ENCODE results near the gene CUL4B.
"Not testable (repeated sequence)": the region's sequence is repeated elsewhere in the genome, so short reads cannot be mapped to it uniquely, and the experiment has no call there.

CUL4B gene

DNA sequence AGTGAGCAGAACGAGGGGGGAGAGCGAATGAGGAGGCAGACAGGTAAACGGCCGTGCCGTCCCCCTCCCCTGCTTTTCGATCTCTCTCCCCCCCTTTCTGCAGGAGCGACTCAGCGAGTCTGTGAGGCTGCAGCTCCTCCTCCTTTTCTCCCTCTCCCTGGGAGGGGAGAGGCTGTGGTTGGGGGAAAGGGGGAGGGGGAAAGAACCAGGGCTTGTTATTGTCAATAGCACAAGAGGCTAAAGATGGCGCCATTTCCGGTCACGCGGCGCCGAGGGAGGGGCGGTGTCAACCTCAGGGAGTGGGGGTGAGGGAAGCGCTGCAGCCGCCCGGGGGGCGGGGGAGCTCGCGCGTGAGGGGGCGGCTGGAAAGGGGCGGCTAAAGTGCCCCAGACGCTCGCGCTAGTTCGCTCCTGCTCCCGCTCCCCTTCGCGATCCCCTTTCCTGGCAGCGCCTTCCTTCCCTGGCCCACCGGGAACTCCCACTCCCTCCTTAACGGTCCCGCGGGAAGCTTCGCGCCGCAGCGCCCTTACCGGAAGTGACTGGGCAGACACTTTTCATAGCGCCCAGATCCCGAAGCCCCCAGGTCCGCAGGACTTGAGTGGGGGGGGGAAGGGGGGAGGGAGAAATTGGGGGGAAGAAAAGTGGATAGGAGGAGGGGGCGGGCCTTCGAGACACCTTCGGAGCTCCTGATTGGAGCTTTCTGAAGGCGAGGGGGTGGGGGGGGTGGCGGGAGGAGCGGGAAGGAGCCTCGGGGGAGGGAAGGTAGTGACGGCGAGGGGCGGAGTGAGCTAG lies at the start of gene CUL4B:
Gene CUL4B (minus strand): TSS at position 121 of the 792 bp plus-strand sequence. CDS start 324 bp downstream, outside the sequence.
- DNase-seq = peak; percentile 92 to 93

DNA sequence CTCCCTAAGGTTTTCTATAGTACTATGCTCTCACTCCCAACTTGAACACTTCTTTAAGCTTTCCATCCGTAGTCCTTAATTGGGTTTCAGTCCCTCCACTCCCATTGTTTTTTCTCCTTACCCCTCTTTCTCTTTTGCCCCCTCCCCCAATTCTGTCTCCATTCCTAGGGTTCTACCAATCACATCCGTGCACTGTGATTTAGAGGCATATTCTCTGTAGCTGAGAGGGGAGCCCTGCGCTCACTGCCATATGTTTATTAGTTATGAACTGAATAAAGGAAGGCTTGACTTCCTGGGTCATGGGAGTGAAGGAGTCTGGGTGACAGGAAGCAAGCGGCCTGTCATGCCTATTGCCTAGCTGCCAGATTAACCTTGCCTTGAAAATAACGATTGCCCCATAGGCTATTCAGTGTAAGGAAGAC lies 43.6 kb upstream of the CUL4B start:
- peak; percentile 38 to 60 for DNase-seq

DNA sequence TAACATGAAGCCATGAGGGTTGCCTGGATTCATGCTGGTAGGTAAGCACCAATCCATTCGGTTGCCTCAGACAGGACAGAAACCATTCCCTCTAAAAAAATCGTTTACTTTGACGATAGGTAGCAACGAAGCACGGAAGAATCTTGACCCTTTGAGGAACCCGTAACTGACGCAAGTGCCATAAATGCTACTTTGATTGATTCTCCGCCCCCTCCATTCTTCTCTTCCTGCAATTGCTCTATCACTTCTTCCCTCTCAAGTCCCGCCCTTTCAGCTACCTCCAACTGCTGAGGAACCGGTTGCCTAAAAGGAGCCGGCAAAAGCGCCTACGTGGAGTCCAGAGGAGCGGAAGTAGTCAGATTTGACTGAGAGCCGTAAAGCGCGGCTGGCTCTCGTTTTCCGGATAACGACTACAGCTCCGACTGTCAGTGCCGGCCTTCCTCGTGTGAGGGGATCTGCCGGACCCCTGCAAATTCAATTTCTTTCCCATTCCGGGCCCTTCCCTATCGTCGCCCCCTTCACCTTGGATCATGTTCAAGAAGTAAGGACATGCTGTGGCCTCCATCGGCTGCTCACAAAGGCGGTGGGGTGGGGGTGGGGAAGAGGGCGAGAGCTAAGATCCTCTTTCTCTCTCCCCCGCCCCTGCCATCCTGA lies 43.1 kb upstream of the CUL4B start, which contains the start of gene MCTS1:
Gene MCTS1 (plus strand): TSS at position 395 of the 654 bp plus-strand sequence. CDS start 136 bp downstream, at position 531.
- DNase-seq = peak; percentile 87 to 91

DNA sequence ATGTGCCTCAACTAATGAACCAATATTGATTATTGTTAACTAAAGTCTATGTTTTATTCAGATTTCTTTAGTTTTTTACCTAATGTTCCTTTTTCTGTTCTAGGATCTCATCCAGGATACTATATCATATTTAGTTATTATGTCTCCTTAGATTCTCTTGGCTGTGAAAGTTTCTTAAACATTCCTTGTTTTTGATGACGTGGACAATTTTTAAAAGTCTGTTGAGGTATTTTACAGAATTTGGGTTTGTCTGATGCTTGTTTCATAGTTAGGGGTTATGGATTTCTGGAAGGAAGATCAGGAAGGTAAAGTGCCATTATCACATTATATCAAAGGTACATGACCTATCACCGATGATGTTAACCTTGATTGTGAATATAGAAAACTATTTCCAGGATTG lies 24.9 kb upstream of the CUL4B start:
- DNase-seq = no peak

DNA sequence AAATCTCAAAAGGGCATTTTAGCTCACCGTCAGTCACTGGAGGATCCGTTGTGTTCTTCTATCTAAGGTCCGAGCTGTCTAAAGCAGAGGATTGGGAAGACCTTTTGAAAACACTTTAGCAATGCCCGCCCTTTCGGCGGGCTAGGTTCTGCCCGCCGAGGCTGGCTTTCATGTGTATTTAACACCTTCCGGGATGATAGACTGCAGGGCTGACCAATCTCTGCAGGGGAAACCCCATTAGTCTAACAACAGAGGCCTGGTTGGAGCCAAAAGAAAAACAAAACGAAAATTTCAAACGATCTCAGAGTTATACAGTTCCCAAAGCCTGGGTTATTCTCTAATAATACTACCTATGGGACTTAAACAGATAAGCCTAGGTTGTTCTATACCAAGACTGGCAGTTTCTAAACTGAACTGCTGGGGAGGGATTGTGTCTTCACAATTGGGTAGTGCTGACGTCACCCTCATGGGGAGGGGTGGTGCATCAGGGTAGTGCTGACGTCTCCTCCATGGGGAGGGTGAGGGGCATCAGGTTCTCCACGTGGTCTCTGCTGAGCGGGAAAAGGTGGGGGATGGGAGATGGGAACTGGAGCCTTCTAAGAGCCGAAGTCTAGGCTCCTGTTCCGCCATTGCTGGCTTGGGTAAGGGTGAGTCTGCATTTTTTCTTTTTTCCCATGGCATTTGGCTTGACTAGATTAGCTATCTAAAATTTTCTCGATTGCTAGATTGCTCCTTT lies 14.8 kb upstream of the CUL4B start:
- no peak for DNase-seq

DNA sequence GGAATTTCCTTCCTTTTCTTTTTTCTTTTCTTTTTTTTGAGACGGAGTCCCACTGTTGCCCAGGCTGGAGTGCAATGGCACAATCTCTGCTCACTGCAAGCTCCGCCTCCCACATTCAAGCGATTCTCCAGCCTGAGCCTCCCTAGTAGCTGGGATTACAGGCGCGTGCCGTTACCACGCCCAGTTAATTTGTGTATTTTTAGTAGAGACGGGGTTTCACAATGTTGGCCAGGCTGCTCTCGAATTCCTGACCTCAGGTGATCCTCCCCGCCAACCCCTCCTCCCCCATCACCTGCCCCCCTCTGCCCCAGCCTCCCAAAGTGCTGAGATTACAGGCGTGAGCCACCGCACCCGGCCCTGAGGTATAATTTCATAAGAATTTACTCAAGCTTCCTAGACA lies 13.0 kb upstream of the CUL4B start:
- DNase-seq = not testable (repeated sequence)

DNA sequence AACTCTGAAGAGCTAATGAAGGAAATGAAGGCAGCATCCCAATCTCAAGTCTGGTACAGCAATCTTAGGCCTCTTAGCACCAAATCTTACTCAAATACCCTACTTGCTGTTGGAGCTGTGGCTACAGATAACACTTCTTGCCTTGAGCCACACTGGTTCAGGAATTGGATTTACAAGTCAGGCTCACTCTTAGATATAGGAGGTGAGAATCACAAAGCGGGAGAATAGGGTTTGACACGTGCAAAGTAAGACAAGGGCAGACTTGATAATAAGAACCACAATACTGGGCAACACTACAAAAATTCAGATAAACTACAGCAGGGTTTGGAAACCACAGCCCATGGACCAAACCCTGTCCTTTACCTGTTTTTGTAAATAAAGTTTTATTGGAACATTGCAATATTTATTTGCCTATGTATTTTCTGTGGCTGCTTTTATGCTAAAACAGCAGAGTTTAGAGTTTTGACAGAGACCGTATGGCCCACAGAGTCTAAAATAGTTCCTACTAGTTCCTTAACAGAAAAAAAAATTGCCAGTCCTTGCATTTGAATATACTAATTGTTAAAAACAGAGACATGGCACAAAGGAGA lies 9.3 kb upstream of the CUL4B start:
- no peak for DNase-seq

DNA sequence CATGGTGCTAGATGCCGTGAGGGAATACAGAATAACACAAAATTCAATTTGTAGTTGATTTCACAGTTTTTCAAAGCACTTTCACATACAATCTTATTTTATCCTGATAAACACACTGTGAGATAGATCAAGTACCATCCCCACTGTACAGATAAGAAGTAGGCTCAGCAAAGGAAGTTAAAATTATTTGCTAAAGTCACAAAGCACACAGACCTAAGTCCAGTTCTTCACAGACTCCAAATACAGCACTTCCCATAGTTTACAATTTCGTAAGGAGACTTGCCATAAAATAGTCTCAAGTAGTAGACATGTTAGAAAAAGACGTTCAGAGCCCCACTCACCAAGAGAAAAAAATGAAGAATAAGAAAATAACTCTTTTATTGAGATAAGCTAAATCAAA lies 7.8 kb upstream of the CUL4B start:
- DNase-seq = no peak

DNA sequence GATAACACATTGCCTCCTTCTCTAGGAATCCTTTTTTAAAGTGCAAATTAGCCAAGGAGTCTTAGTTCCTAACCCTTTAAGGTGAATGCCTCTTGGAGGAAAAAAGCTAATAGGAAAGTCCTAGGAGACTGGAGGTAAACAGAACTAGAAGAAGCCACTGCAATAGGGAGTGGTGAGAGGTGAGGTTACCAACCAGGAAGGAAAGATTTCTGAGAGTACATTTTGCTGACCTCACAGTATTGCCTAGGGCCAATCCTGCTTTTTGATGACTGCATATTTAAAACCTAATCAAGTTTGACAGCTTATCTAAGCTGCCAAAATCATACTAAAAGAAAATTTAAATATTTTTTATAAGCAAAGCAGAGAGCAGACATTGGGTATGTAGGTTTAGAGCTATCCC lies 7.3 kb upstream of the CUL4B start:
- DNase-seq = no peak

DNA sequence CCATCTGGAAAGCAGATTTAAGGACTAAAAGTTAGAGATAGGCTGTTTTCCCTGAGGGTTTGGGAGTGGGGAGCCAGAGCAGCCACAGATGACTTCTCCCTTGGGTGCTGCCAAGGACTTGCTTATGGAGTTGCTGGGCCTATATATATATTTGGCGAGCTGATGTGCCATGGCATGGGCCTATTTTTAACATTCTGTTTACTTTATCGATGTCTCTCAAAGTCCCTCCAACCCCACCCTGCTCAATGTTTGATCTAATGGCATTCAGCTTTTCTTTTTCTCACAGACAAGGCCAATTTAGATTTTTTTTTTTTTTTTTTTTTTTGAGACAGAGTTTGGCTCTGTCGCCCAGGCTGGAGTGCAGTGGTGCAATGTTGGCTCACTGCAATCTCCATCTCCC lies 6.1 kb upstream of the CUL4B start:
- no peak for DNase-seq

DNA sequence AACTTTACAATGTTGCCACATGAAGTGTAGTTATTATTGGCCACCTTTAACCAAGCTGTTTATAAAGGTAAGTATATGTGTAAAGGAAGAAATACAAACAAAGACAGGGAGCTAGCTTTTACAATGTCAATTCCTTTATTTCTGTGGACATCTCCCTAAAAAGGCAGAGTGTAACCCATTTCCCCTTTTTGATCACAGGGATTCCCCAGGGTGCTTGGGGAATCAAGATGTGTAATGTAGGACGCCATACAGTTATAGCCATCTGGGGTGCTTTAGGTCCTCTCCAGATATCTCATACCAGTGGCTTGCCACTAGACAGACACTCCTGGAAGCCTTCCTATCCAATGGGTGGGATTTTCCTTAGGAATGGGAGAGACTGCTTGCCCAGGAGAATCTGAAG lies 4.2 kb upstream of the CUL4B start:
- no peak for DNase-seq

DNA sequence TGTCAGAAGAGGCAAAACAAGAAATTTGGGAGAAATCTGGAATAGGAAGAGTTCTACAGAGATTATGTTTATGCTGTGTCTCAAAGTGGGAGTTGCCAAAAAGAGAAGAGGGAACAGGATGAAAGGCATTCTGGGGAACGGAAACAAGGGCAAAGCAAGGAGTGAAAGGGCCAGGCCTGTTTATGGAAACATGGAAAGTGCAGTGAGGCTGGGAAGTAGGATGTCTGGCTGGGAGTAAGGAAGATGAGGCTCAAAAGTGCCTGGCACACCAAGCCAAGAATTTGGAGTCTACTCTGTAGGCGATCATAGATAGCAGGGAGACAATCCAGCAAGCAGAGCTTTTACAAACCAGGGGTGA lies 1.8 kb upstream of the CUL4B start:
- no peak for DNase-seq

DNA sequence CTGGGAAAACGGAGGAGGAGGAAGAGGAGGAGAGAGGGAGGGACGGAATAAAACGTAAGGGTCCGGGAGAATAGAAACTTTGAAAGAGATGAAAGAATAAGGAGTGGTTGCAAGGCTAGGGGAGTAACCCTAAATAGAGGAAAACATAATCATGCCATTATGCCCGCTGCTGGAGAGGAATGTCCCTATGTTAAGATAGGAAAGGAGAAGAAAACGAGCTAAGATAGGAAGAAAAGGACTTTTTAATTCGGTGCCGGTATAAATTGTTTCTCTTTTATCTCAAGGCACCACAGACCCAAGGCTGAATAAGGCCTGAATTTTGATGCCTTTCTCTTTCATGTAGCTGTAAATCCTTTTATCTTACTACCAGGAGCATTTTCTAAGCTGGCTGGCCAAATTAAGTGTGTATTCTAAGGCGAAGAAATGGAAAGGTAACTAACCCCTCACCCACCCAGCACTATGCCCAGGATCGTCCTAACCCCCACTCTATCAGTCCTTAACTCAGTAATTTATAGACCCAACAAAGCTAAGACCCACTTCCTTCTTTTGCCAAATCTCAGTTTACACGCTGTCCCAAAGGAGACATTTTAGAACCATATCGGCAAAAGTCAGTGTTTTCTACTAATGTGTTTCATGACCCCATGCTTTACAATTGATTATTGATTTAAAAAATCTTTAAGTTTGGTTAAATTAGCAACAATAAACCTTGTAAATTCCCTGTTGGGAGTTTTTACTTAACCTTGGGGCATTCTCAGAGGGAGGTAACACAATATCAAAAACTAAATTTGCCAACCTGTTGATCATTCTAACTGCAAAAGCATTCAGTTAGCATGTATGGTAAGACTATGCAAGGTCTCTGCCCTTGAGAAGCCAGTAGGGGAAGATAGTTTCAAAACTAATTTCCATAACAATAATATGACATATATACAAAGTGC lies 1.1 kb upstream of the CUL4B start:
- DNase-seq = peak in 1 of 2 donors; percentile 3

DNA sequence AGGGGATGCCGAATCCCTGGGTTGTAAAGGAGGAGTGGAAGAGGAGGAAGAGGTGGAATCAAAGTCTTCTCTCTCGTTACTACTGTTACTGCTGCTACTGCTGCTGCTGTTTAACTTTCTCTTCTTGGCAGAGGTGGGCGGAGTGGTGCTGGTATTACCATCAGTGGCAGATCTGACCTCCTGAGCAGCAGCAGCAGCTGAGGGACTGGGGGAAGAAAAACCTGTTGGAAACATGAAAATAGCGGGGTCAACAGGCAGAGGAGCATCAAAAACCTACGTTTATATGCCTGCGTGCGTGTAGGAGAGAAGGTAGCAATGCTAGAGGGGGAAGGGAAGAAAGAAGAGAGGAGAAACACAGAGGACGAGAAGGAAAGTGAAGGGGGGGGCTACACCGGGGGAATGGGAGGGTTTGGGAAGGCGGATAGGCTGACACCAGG lies 339 bp downstream of the CUL4B start:
- peak; percentile 26 to 54 for DNase-seq

DNA sequence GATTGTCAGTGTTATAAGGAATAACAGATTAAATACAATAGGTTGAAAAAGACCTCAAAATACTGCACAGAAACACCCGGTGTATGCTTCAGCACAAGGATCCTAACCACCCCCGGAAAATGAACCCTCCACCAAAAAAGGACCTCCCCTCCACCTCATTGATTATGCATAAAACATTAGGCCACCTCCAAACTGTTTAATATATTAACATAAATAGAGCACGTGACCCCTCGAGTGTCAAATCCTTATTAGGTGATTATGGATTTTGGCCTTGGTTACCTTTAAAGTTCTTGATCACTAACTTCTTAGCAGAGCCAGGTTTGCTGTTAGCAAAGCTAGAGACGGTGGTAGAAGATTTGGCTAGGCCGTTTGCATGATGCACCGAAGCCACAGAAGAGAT lies 958 bp downstream of the CUL4B start:
- DNase-seq = peak in 1 of 2 donors; percentile 37

DNA sequence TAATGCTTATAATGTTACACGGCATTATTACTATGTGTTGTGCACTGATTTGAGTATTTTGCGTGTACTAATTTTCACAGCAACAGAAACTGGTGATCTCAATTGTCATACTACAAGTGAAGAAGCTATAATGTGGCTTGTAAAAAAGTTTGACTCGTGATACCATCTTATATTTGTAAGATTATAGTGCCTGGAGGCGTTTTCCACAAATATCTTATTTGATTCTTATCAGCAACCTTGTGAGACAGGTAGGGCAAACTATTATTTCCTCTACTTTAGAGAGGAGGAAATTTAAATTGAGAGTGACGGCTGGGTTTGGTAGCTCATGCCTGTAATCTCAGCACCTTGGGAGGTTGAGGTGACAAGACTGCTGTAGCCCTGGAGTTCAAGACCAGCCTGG lies 4.5 kb downstream of the CUL4B start:
- no peak for DNase-seq

DNA sequence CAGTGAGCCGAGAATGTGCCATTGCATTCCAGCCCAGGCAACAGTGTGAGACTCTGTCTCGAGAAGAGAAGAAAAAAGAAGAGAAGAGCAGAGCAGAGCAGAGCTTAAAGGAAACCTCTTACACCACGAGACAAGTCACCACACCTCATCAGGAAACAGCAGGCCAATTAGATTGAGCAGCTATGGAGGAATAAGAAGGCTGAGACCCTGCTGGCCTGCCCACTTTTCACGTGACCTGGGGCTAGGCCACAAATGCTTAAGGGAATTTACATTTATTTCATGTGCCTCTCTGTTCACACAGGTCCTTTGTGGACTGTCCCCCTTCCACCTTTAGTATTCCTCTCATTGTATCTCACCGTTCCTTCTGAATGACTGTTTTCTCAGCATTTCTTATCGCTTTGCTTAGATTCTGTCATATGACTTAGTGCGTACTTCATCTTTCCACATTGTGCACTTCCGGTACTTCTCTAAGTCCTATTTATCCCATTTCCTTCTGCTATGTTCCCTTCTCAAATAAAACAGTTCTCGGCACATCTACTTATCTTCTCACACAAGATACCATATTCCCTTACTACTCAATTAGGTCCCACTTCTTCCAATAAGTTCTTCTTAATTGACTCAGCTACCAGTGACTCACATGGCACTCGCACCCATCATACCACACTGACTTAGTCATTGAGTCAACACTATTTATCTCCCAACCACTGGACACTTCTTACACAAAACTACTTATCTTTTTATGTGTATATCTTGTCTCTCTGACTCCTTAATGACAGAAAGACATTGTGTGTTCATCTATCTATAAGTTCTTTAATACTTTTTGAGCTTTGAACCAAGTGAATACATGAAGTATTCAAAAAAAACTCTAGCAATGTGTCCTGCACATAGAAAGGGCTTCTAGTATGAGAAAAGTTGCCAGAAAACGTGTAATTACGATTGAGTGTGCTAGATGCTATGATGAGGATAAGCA lies 11.0 kb downstream of the CUL4B start:
- DNase-seq = no peak

DNA sequence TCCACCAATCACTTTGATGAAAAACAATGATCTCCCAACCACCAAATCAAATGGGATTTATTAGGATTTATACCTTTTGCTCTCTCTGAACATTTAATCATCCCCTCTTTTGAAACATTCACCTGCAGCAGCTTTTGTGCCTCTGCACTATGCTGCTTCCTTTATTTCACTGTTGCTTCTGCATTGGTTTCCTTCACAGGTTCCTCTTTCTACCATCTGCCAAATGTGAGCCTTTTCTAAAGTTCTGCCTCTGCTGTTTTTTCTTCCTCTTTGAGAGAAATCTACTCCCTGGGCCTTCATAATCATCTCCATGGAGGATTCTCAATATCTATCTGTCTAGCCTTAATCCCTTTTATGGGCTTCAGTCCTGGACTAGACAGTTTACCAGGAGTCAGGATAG lies 24.7 kb downstream of the CUL4B start:
- DNase-seq = no peak

DNA sequence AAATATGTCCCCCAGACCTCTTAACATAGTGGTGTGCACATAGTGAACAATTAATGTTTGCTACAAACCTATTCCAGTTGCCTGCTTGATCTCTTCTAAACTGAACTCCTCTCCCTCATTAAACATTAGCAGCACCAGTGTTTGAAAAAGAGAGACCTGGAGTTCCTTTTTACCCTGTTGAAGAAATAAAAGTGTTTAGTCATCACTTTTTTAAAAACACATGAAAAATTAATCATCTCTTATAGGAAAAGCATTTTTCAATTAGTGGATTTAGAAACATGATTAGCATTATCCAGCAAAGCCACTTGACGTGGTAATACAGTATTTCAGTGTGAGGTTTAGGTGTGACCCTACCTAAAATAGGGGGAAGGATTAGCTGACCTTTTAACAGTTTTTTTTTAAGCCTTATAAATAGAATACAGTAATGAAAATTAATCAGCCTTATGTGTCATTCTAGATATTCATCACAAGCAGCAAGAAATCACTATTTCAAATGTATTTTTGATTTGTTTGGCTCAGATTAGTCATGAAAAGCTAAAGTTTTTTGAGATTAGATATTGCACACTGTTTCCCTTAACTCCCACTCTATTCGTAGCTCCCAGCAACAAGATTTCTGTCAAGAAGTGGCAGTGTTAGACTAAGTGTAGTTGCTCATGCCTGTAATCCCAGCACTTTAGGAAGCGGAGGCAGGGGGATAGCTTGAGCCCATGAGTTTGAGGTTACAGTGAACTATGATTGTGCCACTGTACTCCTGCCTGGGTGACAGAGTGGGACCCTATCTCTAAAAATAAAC lies 26.2 kb downstream of the CUL4B start:
- no peak for DNase-seq

DNA sequence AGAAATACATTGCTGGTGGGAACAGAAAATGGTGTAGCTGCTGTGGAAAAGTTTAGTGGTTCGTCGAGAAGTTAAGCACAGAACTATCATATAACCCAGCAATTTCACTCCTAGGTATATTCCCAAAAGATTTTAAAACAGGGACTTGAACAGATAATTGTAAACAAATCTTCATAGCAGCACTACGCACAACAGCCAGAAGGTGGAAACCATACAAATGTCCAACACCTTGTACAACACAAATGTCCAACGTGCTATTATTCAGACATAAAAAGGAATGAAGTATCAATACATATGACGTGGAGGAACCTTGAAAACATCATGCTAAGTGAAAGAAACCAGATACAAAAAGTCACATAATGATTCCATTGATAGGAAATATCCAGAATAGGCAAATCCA lies 37.9 kb downstream of the CUL4B start:
- no peak for DNase-seq

All from CD4-positive, alpha-beta T cell treated with Interferon alpha-2 for 1 hour (primary cell).